Nephron (organoid): ENCODE results near the gene THSD4.

Source experiments
- H3K27ac Mint-ChIP-seq, 3 experiments: 2 replicates each; pipeline ENCODE4 v1.8.0; 2020; ENCODE audit warnings: mixed read lengths in 3 of 3, mild to moderate bottlenecking in 2 of 3, moderate library complexity in 1 of 3
- H3K27me3 Mint-ChIP-seq: 2 replicates; pipeline ENCODE4 v1.8.0; 2021; ENCODE audit warnings: low read depth, mild to moderate bottlenecking, moderate library complexity, mixed read lengths
- H3K36me3 Mint-ChIP-seq: 2 replicates; pipeline ENCODE4 v1.8.0; 2020; ENCODE audit warnings: low read depth, mixed read lengths
- H3K4me1 Mint-ChIP-seq: 2 replicates; pipeline ENCODE4 v1.8.0; 2020; ENCODE audit warnings: mixed read lengths
- H3K4me3 Mint-ChIP-seq, 3 experiments: 2 replicates each; pipeline ENCODE4 v1.8.0; 2020; ENCODE audit warnings: mild to moderate bottlenecking in 3 of 3, mixed read lengths in 3 of 3, moderate library complexity in 2 of 3
- H3K9me3 Mint-ChIP-seq: 2 replicates; pipeline ENCODE4 v1.8.0; 2020; ENCODE audit warnings: mixed read lengths
- TF ChIP-seq, protein P1 (sequence below), 3 experiments: fragments of 200-600 bp; sonication (generic); IDR thresholded peaks; one replicate each; pipeline ENCODE4 v1.5.0; 2021; ENCODE audit warnings: antibody characterized with exemption in 3 of 3; ENCODE audit not compliant: unreplicated experiment in 3 of 3

THSD4 gene

DNA sequence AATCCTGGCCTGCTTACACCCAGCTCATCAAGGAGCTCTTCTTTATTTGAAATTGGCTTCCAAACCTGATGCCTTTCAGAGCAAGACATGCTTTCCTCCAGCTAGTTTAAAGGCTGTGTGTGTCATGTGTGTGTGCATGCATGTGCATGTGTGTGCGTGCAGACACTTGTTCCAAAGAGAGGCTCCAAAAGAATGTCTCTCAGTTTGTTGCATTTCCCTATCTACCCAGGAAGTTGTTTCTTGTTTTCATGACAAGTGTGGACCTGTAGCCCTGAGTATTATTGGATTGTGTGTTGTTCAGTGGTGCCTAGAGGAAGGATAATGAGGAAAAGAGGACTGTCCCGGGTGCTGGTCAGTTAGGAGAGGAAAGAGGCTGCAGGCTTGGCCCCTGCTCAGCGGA lies 240.0 kb downstream of the THSD4 start:
- Mint-ChIP-seq H3K4me3 (no peak overlapping the region), H3K27ac (no peak overlapping the region), H3K27me3 (peaks cover 47% of the 10 kb centered on the region), H3K36me3 (no peaks in the 10 kb centered on the region), H3K9me3 (no peaks in the 10 kb centered on the region), H3K4me1 (peaks cover 44% of the 10 kb centered on the region)
- TF ChIP-seq, protein P1, sequence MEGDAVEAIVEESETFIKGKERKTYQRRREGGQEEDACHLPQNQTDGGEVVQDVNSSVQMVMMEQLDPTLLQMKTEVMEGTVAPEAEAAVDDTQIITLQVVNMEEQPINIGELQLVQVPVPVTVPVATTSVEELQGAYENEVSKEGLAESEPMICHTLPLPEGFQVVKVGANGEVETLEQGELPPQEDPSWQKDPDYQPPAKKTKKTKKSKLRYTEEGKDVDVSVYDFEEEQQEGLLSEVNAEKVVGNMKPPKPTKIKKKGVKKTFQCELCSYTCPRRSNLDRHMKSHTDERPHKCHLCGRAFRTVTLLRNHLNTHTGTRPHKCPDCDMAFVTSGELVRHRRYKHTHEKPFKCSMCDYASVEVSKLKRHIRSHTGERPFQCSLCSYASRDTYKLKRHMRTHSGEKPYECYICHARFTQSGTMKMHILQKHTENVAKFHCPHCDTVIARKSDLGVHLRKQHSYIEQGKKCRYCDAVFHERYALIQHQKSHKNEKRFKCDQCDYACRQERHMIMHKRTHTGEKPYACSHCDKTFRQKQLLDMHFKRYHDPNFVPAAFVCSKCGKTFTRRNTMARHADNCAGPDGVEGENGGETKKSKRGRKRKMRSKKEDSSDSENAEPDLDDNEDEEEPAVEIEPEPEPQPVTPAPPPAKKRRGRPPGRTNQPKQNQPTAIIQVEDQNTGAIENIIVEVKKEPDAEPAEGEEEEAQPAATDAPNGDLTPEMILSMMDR (IDR thresholded peaks at IDR 0.05; ENCODE audit: unreplicated experiment in 3 of 3): no peak

GRCh38 chr15:71357321-71357732 lies 242.1 kb downstream of the THSD4 start:
- TF ChIP-seq, protein P1 (IDR thresholded peaks at IDR 0.05; ENCODE audit: unreplicated experiment in 3 of 3): no peak
- no peaks in the 10 kb centered on the region for H3K9me3 Mint-ChIP-seq
- peaks cover 28% of the 10 kb centered on the region for H3K4me1 Mint-ChIP-seq
- H3K36me3 Mint-ChIP-seq: no peaks in the 10 kb centered on the region
- peak overlapping the region in 1 of 3 experiments; percentile 0 for H3K27ac Mint-ChIP-seq
- H3K27me3 Mint-ChIP-seq: peaks cover 38% of the 10 kb centered on the region
- no peak overlapping the region for H3K4me3 Mint-ChIP-seq

- Mint-ChIP-seq H3K4me3 (no peak overlapping the region), H3K4me1 (peaks cover 21% of the 10 kb centered on the region), H3K36me3 (no peaks in the 10 kb centered on the region), H3K27ac (peak overlapping the region in 2 of 3 experiments; percentile 0 to 26), H3K9me3 (no peaks in the 10 kb centered on the region), H3K27me3 (peaks cover 37% of the 10 kb centered on the region)
- TF ChIP-seq, protein P1 (IDR thresholded peaks at IDR 0.05; ENCODE audit: unreplicated experiment in 3 of 3): no peak
Observed at GRCh38 chr15:71357967-71358366, 242.7 kb downstream of the THSD4 start.

- H3K27ac Mint-ChIP-seq: no peak overlapping the region
- peaks cover 21% of the 10 kb centered on the region for H3K4me1 Mint-ChIP-seq
- H3K9me3 Mint-ChIP-seq: no peaks in the 10 kb centered on the region
- H3K36me3 Mint-ChIP-seq: no peaks in the 10 kb centered on the region
- no peak overlapping the region for H3K4me3 Mint-ChIP-seq
- TF ChIP-seq, protein P1 (IDR thresholded peaks at IDR 0.05; ENCODE audit: unreplicated experiment in 3 of 3): no peak
- H3K27me3 Mint-ChIP-seq: peaks cover 34% of the 10 kb centered on the region
Observed at GRCh38 chr15:71359246-71359645, 244.0 kb downstream of the THSD4 start.

DNA sequence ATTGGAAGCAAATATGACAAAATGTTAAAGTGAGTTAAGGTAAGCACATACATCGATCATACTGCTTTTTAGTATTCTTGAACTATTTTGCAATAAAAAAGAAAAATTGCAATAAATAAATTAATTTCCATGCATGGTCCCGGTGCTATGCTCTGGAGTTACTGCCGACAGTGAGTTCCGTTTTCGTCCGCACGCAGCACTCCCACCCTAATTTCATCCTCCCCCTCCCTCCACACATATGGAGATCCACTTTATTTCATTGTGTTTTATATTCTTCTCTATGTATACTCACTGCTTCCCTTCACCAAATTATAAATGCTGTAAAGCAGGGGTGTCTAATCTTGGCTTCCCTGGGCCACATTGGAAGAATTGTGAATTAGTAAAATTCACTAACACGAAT lies 247.3 kb downstream of the THSD4 start:
- no peak overlapping the region for H3K4me3 Mint-ChIP-seq

More for the DNA sequence above, 247.3 kb downstream of the THSD4 start:
- Mint-ChIP-seq H3K36me3 (no peaks in the 10 kb centered on the region), H3K9me3 (no peaks in the 10 kb centered on the region), H3K4me1 (peaks cover 7% of the 10 kb centered on the region), H3K27me3 (peaks cover 26% of the 10 kb centered on the region), H3K27ac (no peak overlapping the region)
- TF ChIP-seq, protein P1 (IDR thresholded peaks at IDR 0.05; ENCODE audit: unreplicated experiment in 3 of 3): no peak
